IPS-11a (cell line): ENCODE results near the gene INTS14.

Experiments
- H3K4me3 ChIP-seq: one replicate; pipeline ENCODE4 v1.5.1; 2013; ENCODE audit warnings: low read depth, low read length, control low read depth

The INTS14 gene

GRCh38 chr15:65535192-65535591, 75.7 kb downstream of the INTS14 start:
- no peak overlapping the region for H3K4me3 ChIP-seq

- no peak overlapping the region for H3K4me3 ChIP-seq
Observed at GRCh38 chr15:65533057-65533756, 77.7 kb downstream of the INTS14 start.

DNA sequence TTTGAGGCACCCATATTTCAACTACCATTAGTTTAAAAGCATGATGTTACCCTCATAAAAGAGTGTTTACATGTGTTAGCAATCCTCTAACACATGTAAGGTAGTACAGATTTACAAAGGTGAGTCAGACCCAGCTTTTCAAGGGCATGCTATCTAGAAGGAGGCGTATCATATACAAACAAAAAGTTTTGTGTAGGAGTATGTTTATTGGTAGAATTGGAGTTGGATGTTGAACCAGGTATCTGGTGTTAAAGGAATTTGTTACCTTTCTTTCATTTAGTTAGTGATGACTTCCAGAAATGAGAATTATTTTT, 78.2 kb downstream of the INTS14 start:
- no peak overlapping the region for H3K4me3 ChIP-seq

DNA sequence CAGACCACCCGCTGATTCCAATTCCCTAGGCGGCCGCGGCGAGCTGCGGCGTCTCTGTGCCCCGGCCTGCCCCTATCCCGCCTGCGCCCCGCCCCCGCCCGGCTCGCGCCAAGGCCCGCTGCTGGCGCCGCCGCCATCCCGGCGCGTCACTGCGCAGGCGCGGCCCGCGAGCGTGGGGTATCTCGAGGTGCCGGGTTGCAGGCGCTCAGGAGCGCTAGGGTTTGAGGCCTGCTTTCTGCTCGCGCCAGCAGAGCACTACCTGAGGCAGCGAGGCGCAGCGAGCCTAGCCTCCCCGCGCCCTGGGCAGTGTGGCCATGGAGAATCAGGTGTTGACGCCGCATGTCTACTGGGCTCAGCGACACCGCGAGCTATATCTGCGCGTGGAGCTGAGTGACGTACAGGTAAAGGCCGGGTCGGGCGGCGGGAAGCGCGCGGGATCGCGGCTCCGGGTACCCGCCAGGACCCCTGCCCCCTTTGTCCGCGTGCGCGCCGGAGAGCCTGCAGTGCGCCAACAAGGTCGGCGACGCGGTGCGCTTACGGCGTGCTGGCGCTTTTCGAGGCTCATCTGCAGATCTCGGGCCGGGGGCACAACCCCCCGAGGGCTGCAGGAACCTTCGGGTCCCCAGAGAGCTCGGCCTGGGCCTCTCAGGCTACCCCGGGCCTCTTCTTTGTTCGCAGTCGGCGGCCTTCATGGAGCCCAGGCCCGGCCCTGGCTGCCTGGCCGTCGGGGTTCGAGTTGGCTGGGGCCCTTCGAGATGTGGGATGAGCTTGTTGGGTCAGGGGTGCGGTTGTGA, 80.4 kb downstream of the INTS14 start, which contains the start of gene HACD3:
HACD3 (plus strand) TSS at position 146 of the 794 bp plus-strand sequence; CDS start at position 315, 169 bp downstream.
- H3K4me3 ChIP-seq, result peak within 1 kb of the TSS; percentile 82

GRCh38 chr15:65529762-65530317, 81.1 kb downstream of the INTS14 start:
- H3K4me3 ChIP-seq, result peak overlapping the region; percentile 82
